Right lobe of liver (tissue), 4 donors: ENCODE measurements around the gene ADIPOR2.

Experiments used
- CTCF ChIP-seq, 4 donors: fragments of 200-600 bp in 3 of 4; fragments of 450-650 bp in 1 of 4; IDR thresholded peaks; one replicate each; pipeline versions ENCODE4 v1.5.1 to v1.8.0; 2016 to 2022; ENCODE audit warnings: antibody characterized with exemption in 4 of 4, mild to moderate bottlenecking in 2 of 4
- POLR2A ChIP-seq: fragments of 450-650 bp; IDR thresholded peaks from one replicate; pipeline ENCODE4 v1.6.1; 2017; ENCODE audit warnings: antibody characterized with exemption, mild to moderate bottlenecking
- donor health status: DM: no; HTN: no; CAD: no.
- donor health status: DM: no; HTN: no; CAD: no.
- donor health status: DM: no; HTN: yes; CAD: no.

GRCh38 chr12:1800401-1801302 is 109.8 kb downstream of the ADIPOR2 start:
- TF ChIP-seq CTCF (IDR thresholded peaks at IDR 0.05) (peak in 2 of 4 donors; percentile 40 to 42), POLR2A (no peak)
